ENCODE data around the gene RAB40C. TPM values are rescaled to one million over a fixed set of nuclear protein-coding genes. Genes with fewer than 3 reads are reported as not detected.
A peak's percentile ranks its signal among the peaks of the same experiment; 100 is the strongest.

RAB40C gene
- total and polyA plus RNA-seq, 10 of the 15 experiments (the other 5 are each of a cell fraction or from before 2014, with no cell fraction given): 0.06 to 12.8 (median 4.6) TPM

GRCh38 chr16:642189-643049, 52.6 kb downstream of the RAB40C start:
- BruUV-seq (replicated peaks): no TSS peak
- FAIRE-seq (no peak), DNase-seq (ENCODE audit: low read depth, low spot score) (no peak), ATAC-seq (peak; percentile 68)
- POLR2A ChIA-PET: interaction anchor here (1.3 kb wide), 1 partner anchor 38 kb away, joined by 4 read pairs; the partner anchor contains the start of gene STUB1
- WGBS (ENCODE audit: insufficient coverage, insufficient replicate concordance, low lambda C conversion rate, missing lambda C conversion rate): 4% methylated on average over 59 of the region's 72 CpGs
- Histone ChIP-seq H3K4me2 (ENCODE audit: control insufficient read depth, insufficient read depth) (peak overlapping the region; percentile 72), H3K9me3 (replicated peaks; ENCODE audit: control insufficient read depth, insufficient read depth, low read length) (no peaks in the 10 kb centered on the region), H3K9ac (ENCODE audit: control insufficient read depth, insufficient read depth, low read length) (peak overlapping the region; percentile 89), H3K4me1 (ENCODE audit: control insufficient read depth, insufficient read depth, low read length) (peaks cover 12% of the 10 kb centered on the region), H3K27ac (ENCODE audit: control insufficient read depth, insufficient read depth) (peak overlapping the region; percentile 83), H3K36me3 (ENCODE audit: control insufficient read depth in 2 of 2, insufficient read depth in 2 of 2, low read length in 1 of 2) (no peaks in the 10 kb centered on the region; a peak in 2 of 4 replicates), H3K79me2 (ENCODE audit: control insufficient read depth, insufficient read depth, low read length) (peaks cover 30% of the 10 kb centered on the region), H4K20me1 (ENCODE audit: control insufficient read depth, insufficient read depth) (no peaks in the 10 kb centered on the region), H3K27me3 (replicated peaks in 1 of 2; ENCODE audit: control insufficient read depth in 2 of 2, insufficient read depth in 2 of 2, low read length in 1 of 2) (no peaks in the 10 kb centered on the region), H3K4me3 (peak overlapping the region; percentile 98), H2AFZ (ENCODE audit: control insufficient read depth, low read depth, low read length) (peak overlapping the region; percentile 37)
- intact Hi-C loops (cut with micrococcal nuclease; ENCODE audit: unreplicated experiment) (no loop called here), in situ Hi-C loops (cut with MboI) (no loop called here)
- CTCF ChIA-PET: interaction anchor here (1.0 kb wide), 1 partner anchor 162 kb away, joined by 3 read pairs; no protein-coding TSS in a partner anchor
- SMC1A ChIA-PET (ENCODE audit: uncharacterized antibody, unreplicated experiment): no interaction called here
- RAD21 ChIA-PET (ENCODE audit: unreplicated experiment): no interaction called here
- TF ChIP-seq, protein P1, sequence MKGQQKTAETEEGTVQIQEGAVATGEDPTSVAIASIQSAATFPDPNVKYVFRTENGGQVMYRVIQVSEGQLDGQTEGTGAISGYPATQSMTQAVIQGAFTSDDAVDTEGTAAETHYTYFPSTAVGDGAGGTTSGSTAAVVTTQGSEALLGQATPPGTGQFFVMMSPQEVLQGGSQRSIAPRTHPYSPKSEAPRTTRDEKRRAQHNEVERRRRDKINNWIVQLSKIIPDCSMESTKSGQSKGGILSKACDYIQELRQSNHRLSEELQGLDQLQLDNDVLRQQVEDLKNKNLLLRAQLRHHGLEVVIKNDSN (IDR thresholded peaks at IDR 0.05; ENCODE audit: borderline replicate concordance, extremely low read length, insufficient read depth, low read depth, low read length): peak; percentile 70
- TF ChIP-seq GABPA (IDR thresholded peaks at IDR 0.05; ENCODE audit: low read depth) (no peak), ZBTB33 (IDR thresholded peaks at IDR 0.05) (no peak), ZNF592 (IDR thresholded peaks at IDR 0.05) (no peak), DPF2 (IDR thresholded peaks at IDR 0.05) (peak; percentile 51; the same call in 1 of the 2 replicates), BRCA1 (IDR thresholded peaks at IDR 0.05; ENCODE audit: low read depth, low read length) (no peak), MXI1 (IDR thresholded peaks at IDR 0.05; ENCODE audit: low read depth, low read length) (peak; percentile 14; the same call in 1 of the 2 replicates), SIX5 (IDR thresholded peaks at IDR 0.05; ENCODE audit: low read depth, low read length, severe bottlenecking) (no peak), KLF5 (IDR thresholded peaks at IDR 0.05; ENCODE audit: partially characterized antibody) (no peak), ZNF24 (IDR thresholded peaks at IDR 0.05) (no peak), CREM (IDR thresholded peaks at IDR 0.05; ENCODE audit: low read depth) (no peak), ESRRA (IDR thresholded peaks at IDR 0.05; ENCODE audit: low read length) (peak; percentile 96), TCF3 (IDR thresholded peaks at IDR 0.05; ENCODE audit: borderline replicate concordance, insufficient read depth, low read depth, low read length) (0 out of 2 replicates have a peak, but pooled peaks have one; percentile 6), CHD2 (IDR thresholded peaks at IDR 0.05; ENCODE audit: borderline replicate concordance, low read depth, low read length) (0 out of 2 replicates have a peak, but pooled peaks have one; percentile 7)
- TF ChIP-seq, protein P2, sequence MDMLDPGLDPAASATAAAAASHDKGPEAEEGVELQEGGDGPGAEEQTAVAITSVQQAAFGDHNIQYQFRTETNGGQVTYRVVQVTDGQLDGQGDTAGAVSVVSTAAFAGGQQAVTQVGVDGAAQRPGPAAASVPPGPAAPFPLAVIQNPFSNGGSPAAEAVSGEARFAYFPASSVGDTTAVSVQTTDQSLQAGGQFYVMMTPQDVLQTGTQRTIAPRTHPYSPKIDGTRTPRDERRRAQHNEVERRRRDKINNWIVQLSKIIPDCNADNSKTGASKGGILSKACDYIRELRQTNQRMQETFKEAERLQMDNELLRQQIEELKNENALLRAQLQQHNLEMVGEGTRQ (IDR thresholded peaks at IDR 0.05; ENCODE audit: borderline replicate concordance, low read depth, low read length): peak; percentile 18
